ENCODE measurements around the gene PPM1E.

- no peak for TF ChIP-seq CTCF (conservative IDR thresholded peaks at IDR 0.05; ENCODE audit: low read length)
- TF ChIP-seq EZH2phosphoT487 (IDR thresholded peaks at IDR 0.05; ENCODE audit: borderline replicate concordance, low read depth, low read length) = no peak
These were observed 29.4 kb downstream of the PPM1E start for GRCh38 chr17:58785097-58785496.
